Neuron (in vitro differentiated cells): ENCODE data around the gene FAM83C.
"Not testable (repeated sequence)": the region's sequence is repeated elsewhere in the genome, so short reads cannot be mapped to it uniquely, and the experiment has no call there.

ENCODE experiments used
- H2AFZ ChIP-seq: one replicate; pipeline ENCODE4 v1.6.1; 2013; ENCODE audit warnings: low read depth, mild to moderate bottlenecking, inconsistent platforms, low read length, moderate library complexity
- H3K27me3 ChIP-seq: one replicate; pipeline ENCODE4 v1.6.1; 2013; ENCODE audit warnings: low read length; ENCODE audit not compliant: insufficient read depth
- H3K36me3 ChIP-seq: one replicate; pipeline ENCODE4 v1.6.1; 2013; ENCODE audit warnings: low read length; ENCODE audit not compliant: insufficient read depth
- H3K4me1 ChIP-seq: one replicate; pipeline ENCODE4 v1.6.1; 2013; ENCODE audit warnings: low read length; ENCODE audit not compliant: insufficient read depth
- H3K4me3 ChIP-seq: 2 replicates; pipeline ENCODE4 v1.5.1; 2013; ENCODE audit warnings: mild to moderate bottlenecking, low read length, moderate library complexity
- H3K9me3 ChIP-seq: one replicate; pipeline ENCODE4 v1.6.1; 2013; ENCODE audit warnings: low read length

FAM83C gene

DNA sequence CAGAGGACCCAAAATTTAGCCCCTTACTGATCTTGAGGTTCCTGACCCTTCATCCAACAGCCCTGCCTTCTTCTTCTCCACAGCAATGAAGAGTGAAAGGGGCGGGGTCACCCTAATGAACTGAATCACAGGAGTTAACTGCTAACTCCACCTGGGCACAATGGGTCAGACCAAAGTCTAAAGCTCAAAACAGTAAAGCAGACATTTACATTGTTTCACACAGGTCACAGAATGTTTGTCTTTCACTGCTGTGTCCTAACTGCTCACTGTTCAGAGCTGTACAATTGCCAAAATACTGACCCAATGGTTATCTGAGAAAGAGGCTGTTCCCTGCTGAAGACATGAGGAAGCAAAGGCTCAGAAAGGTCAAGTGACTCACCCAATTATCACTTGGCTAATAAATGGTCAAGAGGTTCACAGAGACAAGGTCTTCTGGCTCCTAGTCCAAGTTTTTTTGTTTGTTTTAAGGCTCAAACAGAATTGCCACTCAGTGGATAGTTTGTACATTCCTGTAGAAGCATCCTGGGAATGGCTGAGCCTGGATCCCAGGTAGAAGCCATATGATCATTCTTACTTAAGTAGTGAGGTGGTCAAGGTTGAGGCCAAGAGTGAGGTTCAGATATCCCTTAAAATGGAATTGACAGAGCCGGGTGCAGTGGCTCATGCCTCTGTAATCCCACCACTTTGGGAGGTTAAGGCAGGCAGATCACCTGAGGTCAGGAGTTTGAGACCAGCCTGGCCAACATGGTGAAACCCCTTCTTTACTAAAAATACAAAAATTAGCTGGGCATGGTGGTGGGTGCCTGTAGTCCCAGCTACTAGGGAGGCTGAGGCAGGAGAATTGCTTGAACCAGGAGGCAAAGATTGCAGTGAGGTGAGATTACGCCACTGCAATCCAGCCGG, 35.1 kb upstream of the FAM83C start:
- Histone ChIP-seq H3K27me3 (no peaks in the 10 kb centered on the region), H3K4me1 (peaks cover 21% of the 10 kb centered on the region), H2AFZ (no peak overlapping the region), H3K4me3 (no peak overlapping the region), H3K9me3 (no peaks in the 10 kb centered on the region), H3K36me3 (no peaks in the 10 kb centered on the region)

- H3K9me3 ChIP-seq: no peaks in the 10 kb centered on the region
Observed at GRCh38 chr20:35326740-35327073, 34.5 kb upstream of the FAM83C start.

GRCh38 chr20:35326021-35326739, 34.0 kb upstream of the FAM83C start:
- no peaks in the 10 kb centered on the region for H3K36me3 ChIP-seq

More at GRCh38 chr20:35326740-35327073, 34.5 kb upstream of the FAM83C start:
- no peak overlapping the region for H3K4me3 ChIP-seq
- H3K27me3 ChIP-seq: no peaks in the 10 kb centered on the region
- peak overlapping the region; percentile 62 for H2AFZ ChIP-seq
- H3K4me1 ChIP-seq: peaks cover 21% of the 10 kb centered on the region
- no peaks in the 10 kb centered on the region for H3K36me3 ChIP-seq

DNA sequence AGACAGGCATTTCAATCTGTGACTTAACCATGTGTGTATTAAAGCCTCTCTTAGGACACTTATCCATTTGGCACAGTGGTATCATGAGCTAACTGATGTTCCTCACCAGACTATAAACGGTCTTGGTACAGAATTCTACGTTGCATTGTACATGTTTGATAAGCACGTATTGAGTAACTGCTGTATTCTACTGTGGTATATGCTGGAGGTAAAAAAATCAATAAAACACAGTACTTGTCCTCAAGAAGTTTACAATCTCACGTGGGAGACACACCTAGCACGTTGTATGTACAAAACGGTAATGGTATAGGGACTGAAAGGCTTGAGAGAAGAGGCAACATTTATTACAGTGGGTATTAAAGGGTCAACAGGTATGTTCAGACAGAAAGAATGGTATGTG, 33.2 kb upstream of the FAM83C start:
- Histone ChIP-seq H2AFZ (peak overlapping the region; percentile 62), H3K9me3 (no peaks in the 10 kb centered on the region), H3K27me3 (no peaks in the 10 kb centered on the region), H3K4me1 (peaks cover 25% of the 10 kb centered on the region), H3K4me3 (no peak overlapping the region), H3K36me3 (no peaks in the 10 kb centered on the region)

More at GRCh38 chr20:35326021-35326739, 34.0 kb upstream of the FAM83C start:
- Histone ChIP-seq H2AFZ (peak overlapping the region; percentile 62), H3K9me3 (no peaks in the 10 kb centered on the region), H3K27me3 (no peaks in the 10 kb centered on the region), H3K4me1 (peaks cover 21% of the 10 kb centered on the region), H3K4me3 (peak overlapping the region; percentile 5)

DNA sequence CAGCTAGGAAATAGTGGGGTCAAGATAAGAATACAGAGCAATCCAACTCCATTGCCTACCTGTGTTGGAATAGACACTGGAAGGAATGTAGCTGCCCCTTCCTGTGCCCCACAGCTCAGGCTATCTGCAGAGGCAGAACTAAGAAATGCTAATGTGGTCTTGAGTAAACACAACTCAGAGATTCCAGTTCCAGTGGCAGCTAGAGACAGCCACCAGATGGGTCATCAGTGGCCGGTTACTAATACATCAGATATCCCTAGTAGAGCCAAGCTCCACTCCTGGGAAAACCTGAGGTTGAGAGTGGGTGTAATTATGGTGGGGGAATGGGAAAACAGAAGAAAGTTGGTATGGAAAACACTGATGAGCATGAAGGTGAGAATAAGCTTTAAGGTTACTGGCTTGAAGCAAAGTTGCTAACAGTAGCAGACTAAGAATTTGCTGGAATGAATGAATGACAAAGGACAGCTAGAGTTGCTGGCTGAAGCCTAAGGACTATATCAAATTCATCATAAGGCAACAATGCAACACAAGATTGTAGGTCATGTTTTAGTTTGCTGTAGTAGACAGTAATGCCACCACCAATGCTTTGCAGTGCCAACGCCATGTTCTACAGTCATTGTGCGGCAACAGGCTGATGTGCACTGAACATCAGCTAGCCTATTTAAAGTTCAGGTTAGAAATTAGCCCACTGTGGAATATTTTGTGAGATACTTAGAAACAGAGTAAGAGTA, 28.3 kb upstream of the FAM83C start:
- H3K4me3 ChIP-seq: no peak overlapping the region
- H3K4me1 ChIP-seq: peaks cover 25% of the 10 kb centered on the region
- H3K27me3 ChIP-seq: no peaks in the 10 kb centered on the region
- no peak overlapping the region for H2AFZ ChIP-seq
- H3K9me3 ChIP-seq: no peaks in the 10 kb centered on the region
- H3K36me3 ChIP-seq: no peaks in the 10 kb centered on the region

GRCh38 chr20:35319871-35320197, 27.6 kb upstream of the FAM83C start:
- Histone ChIP-seq H3K4me1 (peaks cover 23% of the 10 kb centered on the region), H3K36me3 (no peaks in the 10 kb centered on the region), H3K4me3 (no peak overlapping the region), H3K9me3 (no peaks in the 10 kb centered on the region), H3K27me3 (no peaks in the 10 kb centered on the region), H2AFZ (no peak overlapping the region)

GRCh38 chr20:35319192-35319870, 27.1 kb upstream of the FAM83C start:
- no peak overlapping the region for H3K4me3 ChIP-seq
- H3K4me1 ChIP-seq: peaks cover 23% of the 10 kb centered on the region

GRCh38 chr20:35318502-35319157, 26.4 kb upstream of the FAM83C start:
- Histone ChIP-seq H2AFZ (no peak overlapping the region), H3K9me3 (no peaks in the 10 kb centered on the region), H3K4me3 (no peak overlapping the region), H3K27me3 (no peaks in the 10 kb centered on the region), H3K36me3 (no peaks in the 10 kb centered on the region), H3K4me1 (peaks cover 23% of the 10 kb centered on the region)

More at GRCh38 chr20:35319192-35319870, 27.1 kb upstream of the FAM83C start:
- Histone ChIP-seq H3K9me3 (no peaks in the 10 kb centered on the region), H3K36me3 (no peaks in the 10 kb centered on the region), H2AFZ (no peak overlapping the region), H3K27me3 (no peaks in the 10 kb centered on the region)

DNA sequence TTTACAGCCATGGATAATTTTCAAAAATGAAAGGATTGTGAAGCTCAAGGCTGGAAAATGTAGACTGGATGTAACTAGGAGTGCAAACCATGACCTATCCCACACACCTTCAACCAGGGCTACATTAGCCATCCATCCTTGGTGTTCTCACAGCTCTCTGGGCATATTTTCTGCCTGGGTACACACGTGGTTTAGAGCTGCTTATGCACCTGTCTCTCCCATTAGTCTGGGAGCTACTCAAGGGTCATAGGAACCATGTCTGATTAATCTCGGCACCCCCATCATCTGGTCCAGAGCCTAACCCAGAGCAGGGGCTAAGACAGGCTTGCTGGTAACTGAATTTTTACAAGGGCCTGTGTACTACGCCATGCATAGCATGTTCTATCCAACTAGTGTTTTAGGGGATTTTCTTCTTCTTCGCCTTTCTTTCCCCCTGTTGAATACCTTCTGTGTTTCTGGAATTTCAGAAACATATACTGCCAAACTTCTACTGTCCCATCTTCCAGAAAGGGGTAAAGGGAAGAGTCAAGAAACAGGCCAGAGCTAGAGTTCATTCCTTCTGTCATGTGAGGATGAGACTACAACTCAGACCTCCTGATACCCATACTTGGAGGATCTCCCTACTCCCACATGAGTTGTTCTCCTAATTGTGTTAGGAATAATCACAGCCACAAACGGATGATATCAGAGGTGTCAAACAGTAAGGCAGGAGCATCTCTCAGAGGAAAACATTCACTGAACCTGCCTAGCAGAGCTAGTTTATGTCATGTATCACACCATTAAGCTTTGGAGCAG, 25.4 kb upstream of the FAM83C start:
- H3K36me3 ChIP-seq: no peaks in the 10 kb centered on the region
- no peaks in the 10 kb centered on the region for H3K9me3 ChIP-seq
- H3K4me1 ChIP-seq: peaks cover 23% of the 10 kb centered on the region
- no peak overlapping the region for H3K4me3 ChIP-seq
- H3K27me3 ChIP-seq: no peaks in the 10 kb centered on the region
- H2AFZ ChIP-seq: no peak overlapping the region

- H3K9me3 ChIP-seq: no peaks in the 10 kb centered on the region
- peaks cover 23% of the 10 kb centered on the region for H3K4me1 ChIP-seq
- no peak overlapping the region for H3K4me3 ChIP-seq
- no peaks in the 10 kb centered on the region for H3K27me3 ChIP-seq
- no peaks in the 10 kb centered on the region for H3K36me3 ChIP-seq
- no peak overlapping the region for H2AFZ ChIP-seq
Observed at GRCh38 chr20:35316086-35316485, 23.9 kb upstream of the FAM83C start.

DNA sequence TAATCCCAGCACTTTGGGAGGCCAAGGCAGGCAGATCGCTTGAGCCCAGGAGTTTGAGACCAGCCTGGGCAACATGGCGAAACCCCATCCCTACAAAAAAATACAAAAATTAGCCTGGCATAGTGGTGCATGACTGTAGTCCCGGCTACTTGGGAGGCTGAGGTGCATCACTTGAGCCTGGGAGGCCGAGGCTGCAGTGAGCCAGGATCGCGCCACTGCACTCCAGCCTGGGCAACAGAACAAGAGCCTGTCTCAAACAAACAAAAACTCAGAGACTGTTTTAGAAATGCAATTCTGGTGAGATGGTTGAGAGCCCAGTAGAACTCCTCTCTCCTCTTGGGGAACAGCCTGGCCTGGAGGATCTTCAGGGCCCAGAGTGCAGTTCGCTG, 23.4 kb upstream of the FAM83C start:
- not testable (repeated sequence) for H2AFZ ChIP-seq, H3K9me3 ChIP-seq, H3K36me3 ChIP-seq, H3K4me3 ChIP-seq, H3K27me3 ChIP-seq
- peaks cover 21% of the 10 kb centered on the region for H3K4me1 ChIP-seq
